GM19025 (cell line): Measurements from ENCODE around the gene POMT1.
"Not testable (repeated sequence)": the region's sequence is repeated elsewhere in the genome, so short reads cannot be mapped to it uniquely, and the experiment has no call there.

Experiments used
- ATAC-seq: cut with Tn5 transposase; IDR thresholded peaks from one replicate; pipeline ENCODE4 v1.9.1; 2021; ENCODE audit warnings: mild to moderate bottlenecking, low read depth, moderate library complexity; ENCODE audit not compliant: unreplicated experiment

POMT1 gene

GRCh38 chr9:131495785-131496184 lies 6.9 kb upstream of the POMT1 start:
- no peak for ATAC-seq

DNA sequence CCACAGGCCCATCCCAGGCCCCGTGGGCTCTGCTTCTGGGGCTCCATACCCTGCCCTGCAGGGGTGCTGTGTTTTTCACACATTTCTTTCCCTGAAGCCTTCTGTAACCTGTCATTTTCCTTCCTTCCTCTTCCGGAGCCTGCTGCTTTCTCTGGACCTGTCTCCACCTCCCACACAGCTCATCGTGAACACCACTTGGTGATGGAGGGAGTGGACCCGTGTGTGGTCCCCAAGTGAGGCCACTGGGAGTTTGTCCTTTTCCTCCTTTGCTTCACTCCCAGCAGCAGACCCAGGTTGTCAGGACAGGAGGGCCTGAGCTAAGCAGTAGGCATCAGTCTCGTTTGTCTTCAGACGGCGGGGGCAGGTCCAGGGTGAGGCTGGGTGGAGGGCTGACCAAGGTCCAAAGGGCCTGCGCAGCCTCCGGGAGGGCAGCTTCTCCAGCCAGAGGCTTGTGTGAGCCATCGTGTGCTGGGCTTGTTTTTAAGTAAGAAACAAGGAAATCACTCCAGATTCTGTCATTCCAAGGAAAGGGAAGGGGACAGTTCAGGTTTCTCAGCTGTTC lies 5.8 kb upstream of the POMT1 start:
- ATAC-seq: no peak

GRCh38 chr9:131499254-131499767 lies 3.4 kb upstream of the POMT1 start:
- ATAC-seq: no peak

GRCh38 chr9:131500377-131500776 lies 2.3 kb upstream of the POMT1 start:
- ATAC-seq: no peak

DNA sequence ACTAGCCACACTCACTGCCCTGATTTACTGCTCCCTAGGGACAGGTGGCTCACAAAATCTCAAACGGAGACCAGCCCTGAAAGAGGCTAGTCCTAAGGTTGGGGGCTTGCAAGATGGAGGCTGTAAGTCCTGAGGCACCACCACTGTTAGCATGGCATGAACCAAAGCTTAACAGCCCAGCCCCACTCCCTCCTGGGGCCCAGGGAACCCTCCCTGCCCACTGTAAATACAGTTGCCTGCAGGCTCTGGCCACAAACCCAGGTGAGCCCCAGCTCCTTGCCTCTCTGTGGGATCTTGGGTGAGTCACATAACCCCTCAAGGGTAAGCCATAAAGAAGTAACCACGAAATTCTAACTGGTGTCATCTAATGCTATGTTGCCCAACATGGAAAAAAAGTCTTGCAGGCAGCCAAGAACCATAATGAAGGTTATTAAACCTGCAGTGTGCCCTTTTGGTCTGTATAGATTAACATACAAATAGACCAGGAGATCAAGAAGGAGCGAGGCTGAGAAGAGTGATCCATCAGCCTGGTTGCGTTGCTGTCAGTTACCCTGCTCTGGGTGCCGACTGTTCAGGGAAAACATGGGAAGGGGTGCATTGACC lies 1.7 kb upstream of the POMT1 start:
- no peak for ATAC-seq

DNA sequence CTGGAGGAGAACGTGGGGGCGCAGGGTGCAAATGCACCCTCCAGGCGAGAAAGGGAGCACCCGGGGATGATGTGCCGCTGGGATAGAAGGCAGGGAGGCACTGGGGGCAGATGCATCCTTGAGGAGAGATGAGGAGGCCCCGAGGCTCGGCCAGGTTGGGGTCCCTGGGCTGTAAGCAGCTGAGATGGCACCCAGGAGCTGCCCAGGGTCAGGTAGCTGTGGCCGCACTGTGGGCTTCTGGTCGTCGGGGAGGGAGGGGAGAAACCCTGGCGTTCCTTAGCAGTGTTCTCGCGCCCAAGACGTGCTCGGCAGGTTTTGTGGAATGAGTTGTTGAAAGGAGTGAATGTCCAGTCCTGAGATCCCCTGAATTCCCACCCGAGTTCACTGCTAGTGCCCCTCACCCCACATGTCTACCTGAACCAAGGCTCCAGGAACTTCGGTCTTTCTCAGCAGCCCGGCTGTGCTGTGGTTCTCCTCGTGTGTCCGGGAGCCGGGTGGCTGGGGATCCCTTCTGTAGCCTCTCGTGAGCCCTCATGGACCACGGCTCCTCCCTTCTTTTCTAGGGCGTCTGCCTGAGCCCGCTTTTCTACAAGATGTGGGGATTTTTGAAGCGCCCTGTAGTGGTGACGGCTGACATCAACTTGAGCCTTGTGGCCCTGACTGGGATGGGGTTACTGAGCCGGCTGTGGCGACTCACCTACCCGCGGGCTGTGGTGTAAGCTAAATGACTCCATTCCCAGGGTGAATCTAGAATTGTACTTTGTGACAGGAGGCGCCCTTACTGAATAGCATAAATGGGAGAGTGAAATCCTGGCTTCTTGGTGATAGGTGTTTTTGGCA lies 1.1 kb downstream of the POMT1 start:
- ATAC-seq: no peak

GRCh38 chr9:131505012-131505411 lies 2.3 kb downstream of the POMT1 start:
- no peak for ATAC-seq

DNA sequence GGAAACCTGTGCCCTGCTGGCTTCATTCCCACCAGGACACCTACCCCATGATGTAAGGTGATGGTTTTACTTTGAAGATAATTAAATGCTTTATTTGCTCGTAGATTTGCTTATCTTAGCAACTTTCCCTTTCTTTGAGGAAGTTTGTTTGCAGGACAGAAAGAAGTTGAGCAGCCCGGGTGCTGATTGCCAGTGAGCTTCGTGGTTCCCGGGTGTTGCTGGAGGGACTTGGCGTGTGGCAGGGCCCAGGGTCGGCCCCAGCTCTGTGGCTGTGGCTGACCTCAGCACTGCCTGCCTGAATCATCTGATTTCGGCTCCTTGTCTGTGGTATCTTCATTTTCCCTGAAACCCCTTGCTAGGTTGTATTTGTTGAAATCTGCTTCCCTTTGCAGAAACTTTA lies 8.7 kb downstream of the POMT1 start:
- no peak for ATAC-seq

GRCh38 chr9:131511880-131512279 lies 9.2 kb downstream of the POMT1 start:
- ATAC-seq: no peak

DNA sequence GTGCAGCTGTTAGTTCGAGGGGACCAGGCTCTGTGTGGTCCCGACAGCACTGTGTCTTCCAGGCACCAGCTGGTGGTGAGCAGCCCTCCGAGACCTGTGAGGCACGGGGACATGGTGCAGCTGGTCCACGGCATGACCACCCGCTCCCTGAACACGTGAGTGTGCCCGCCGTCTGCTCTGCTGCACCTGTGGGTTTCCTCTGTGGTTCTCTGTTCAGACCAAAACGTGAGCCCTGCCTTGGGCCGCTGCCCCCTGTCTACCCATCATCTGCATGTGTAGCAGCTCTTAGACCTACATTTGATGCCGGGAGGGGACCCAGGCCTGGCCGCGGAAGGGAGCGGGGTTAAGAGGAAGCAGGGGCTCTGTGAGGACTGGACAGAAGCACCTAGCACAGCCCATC lies 10.5 kb downstream of the POMT1 start:
- ATAC-seq: no peak

DNA sequence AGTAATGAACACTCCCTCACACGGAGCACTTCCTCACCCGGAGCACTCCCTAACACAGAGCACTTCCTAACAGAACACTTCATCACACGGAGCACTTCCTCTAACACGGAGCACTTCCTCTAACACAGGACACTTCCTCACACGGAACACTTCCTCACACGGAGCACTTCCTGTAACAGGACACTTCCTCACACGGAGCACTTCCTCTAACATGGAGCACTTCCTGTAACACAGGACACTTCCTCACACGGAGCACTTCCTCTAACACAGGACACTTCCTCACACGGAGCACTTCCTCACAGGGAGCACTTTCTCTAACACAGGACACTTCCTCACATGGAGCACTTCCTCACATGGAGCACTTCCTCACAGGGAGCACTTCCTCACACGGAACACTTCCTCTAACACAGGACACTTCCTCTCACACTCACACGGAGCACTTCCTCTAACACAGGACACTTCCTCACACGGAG lies 12.9 kb downstream of the POMT1 start:
- not testable (repeated sequence) for ATAC-seq

DNA sequence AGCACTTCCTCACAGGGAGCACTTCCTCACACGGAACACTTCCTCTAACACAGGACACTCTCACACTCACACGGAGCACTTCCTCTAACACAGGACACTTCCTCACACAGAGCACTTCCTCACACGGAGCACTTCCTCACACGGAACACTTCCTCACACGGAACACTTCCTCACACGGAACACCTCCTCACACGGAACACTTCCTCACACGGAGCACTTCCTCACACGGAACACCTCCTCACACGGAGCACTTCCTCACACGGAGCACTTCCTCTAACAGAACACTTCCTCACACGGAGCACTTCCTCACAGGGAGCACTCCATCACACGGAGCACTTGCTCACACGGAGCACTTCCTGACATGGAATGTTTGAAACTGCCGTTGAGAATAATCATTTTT lies 13.4 kb downstream of the POMT1 start:
- ATAC-seq: no peak

DNA sequence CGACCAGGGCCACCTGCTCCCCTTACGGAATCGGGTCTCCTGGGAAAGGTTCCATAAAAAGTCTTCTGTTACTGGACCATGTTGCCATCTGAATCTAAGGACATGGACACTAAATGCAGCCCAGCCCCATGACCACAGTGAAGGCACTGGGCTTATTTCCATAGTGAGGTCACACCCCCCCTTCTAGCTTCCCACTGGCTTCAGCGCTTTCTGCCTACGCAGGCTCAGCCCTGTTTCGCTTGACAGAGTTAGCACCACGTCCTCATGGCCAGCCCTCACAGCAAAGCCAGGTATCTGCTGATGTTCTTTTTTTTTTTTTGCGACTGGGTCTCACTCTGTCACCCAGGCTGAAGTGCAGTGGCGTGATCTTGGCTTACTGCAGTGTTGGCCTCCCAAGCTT lies 14.2 kb downstream of the POMT1 start:
- no peak for ATAC-seq

- ATAC-seq: no peak
Observed at GRCh38 chr9:131517761-131518190, 15.1 kb downstream of the POMT1 start.

- no peak for ATAC-seq
Observed at GRCh38 chr9:131518553-131518952, 15.8 kb downstream of the POMT1 start.

DNA sequence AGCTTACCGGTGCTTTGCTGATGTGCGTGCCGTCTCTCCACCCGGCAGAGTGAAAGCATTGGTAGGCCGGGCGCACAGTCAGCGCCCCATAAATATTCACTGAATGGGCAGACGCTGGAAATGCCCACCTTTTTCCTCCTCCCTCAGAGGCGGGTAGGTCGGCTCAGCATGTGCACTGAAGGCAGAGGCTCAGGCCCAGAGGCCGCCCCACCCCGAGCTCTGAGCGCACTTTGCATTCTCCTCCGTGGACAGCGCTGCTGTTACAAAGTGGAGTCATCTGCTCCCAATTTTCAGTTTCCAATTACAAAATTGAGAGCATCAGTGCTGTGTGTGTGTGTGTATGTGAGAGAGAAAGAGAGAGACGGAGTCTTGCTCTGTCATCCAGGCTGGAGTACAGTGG lies 17.8 kb downstream of the POMT1 start:
- no peak for ATAC-seq

- no peak for ATAC-seq
Observed at GRCh38 chr9:131521203-131521602, 18.5 kb downstream of the POMT1 start.

DNA sequence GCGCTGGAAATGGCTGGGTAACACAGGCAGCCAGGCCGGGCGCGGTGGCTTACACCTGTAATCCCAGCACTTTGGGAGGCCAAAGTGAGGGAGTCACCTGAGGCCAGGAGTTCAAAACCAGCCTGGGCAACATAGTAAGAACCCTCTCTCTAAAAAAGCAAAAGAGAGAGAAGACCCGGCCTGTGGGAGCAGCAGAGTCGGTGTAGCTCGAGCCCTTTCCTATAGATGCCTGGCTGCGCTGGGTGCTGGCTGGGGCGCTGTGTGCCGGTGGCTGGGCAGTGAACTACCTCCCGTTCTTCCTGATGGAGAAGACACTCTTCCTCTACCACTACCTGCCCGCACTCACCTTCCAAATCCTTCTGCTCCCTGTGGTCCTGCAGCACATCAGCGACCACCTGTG lies 19.1 kb downstream of the POMT1 start:
- no peak for ATAC-seq

DNA sequence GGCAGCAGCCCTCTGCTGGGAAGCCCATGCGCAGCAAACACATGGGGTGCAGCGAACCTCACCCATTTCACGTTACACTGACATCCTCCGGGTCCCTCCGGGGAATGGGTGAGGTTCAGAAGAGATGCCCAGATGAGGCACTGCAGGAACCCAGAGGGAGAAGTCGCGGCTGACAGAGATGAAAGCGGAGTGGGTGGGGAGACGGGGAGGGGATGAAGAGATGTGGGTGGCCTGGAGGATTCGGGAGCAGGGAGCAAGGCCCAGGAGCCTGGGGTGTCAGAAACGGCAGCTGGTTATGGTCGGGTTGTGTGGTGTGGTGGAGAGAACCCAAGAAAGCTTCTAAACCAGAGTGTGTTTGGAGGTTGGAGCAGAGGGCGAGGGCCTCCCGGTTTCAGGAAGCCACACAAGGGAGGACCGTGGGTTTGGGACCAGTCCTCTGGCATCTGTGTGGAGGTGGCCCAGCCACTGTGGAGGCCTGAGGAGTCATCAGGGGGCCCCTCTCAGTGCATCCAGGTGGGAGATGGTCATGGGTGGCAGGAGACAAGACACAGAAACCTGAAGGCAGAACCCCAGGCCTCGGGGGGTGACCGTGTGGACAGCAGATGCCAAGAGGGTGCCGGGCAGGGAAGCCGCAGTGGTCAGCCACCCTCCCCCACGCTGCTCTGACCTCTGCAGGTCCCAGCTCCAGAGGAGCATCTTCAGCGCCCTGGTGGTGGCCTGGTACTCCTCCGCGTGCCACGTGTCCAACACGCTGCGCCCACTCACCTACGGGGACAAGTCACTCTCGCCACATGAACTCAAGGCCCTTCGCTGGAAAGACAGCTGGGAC lies 19.8 kb downstream of the POMT1 start:
- ATAC-seq: no peak

GRCh38 chr9:131523086-131523388 lies 20.3 kb downstream of the POMT1 start:
- ATAC-seq: no peak
